D721Med (cell line): Measurements from ENCODE around the gene PAX8.

Experiments used
- DNase-seq: peaks from one replicate; pipeline ENCODE4 v3.0.0; 2011; ENCODE audit warnings: low spot score; ENCODE audit not compliant: insufficient read length
- FAIRE-seq: peaks from 2 replicates; lab custom pipeline; 2011; peaks lifted over from hg19 to GRCh38; lab: Jason Lieb, UNC
- CTCF ChIP-seq: IDR thresholded peaks from 2 replicates; pipeline ENCODE4 v1.5.1; 2012; ENCODE audit warnings: mild to moderate bottlenecking, control low read depth; ENCODE audit not compliant: insufficient read depth; ENCODE audit errors: missing control alignments

PAX8 gene

GRCh38 chr2:113174376-113174750 is 104.4 kb downstream of the PAX8 start:
- FAIRE-seq = no peak
- no peak for DNase-seq
- TF ChIP-seq CTCF = no peak

GRCh38 chr2:113173542-113174375 is 105.0 kb downstream of the PAX8 start, which contains the start of gene PSD4:
Gene PSD4, plus strand, starts transcription at chr2:113173971. Its CDS starts 8,486 bp downstream, at chr2:113182457.
- FAIRE-seq (no peak), DNase-seq (no peak)
- TF ChIP-seq CTCF = no peak

DNA sequence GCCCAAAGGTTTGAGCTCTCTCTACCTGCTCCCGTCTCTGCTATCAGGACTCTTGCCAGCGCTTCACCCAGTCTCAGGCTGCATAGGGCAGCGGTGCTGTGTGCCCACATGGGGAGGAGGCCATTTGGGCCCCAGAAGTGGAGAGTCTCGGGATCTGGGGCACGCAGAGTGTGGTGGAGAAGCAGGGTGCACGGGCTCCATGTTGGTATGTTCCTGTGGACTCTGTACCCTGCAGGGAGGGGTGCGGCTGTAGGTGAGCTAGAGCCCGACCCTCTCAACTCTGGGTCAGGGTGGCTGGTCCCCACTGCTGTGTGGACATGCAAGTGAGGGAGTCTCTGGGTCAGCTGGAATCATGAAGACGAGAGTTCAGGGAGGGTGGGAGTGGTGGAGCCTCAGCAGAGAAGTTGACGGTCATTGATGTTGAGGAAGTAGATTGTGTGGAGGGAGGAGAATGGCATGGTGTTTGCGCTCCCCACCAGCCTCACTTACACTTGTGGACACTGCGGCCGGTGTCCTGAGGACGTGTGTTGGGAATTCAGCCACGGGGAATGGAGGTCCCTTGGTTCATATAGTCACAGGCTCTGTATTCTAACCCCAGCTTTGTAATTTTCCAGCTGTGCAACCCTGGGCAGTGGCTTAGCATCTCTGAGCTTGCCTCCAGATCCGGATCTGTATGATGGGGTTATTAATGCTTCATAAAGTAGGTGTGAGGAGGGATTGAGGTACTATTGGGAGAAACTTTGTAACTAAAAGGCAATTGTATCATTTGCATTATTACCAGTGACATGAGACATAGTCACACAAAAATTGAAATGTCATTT is 105.8 kb downstream of the PAX8 start:
- no peak for TF ChIP-seq CTCF
- no peak for FAIRE-seq
- DNase-seq = no peak

DNA sequence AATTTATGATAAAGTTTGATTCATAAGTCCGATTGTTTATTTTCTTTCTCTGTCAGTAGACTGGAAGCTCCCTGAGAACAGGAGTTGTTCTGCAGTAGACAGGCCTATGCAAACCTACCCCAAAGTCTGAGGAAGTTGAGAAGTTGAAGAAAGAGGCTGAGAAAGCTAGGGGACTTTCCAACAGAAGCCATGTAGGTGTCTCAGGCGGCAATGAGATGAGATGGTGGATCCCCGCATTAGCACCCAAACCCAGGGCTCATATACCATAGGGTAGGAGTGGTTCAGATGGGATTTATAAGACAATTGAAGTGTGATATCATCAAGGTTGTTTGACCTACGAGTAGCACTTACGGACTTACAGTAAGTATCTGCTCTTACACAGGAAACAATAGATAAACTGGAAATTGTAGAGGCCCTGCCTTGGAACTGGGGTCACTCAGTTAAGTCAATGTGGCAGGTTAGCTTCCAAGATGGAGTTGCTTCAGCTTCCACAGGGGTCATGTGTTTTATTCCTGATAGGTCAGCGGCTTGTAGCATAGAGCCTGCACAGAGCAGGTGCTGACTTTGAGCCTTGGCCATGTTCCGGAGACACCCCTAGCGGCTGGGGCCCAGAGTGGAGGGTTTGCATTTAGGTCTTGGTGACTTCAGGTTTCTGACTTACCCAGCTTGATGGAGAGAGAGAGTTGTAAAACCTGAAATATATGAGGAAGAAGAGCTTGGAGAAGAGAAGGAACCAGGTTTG is 107.2 kb downstream of the PAX8 start:
- TF ChIP-seq CTCF = no peak
- FAIRE-seq (no peak), DNase-seq (no peak)

- FAIRE-seq = no peak
- no peak for TF ChIP-seq CTCF
- no peak for DNase-seq
These were observed 109.1 kb downstream of the PAX8 start for GRCh38 chr2:113169586-113169985.

GRCh38 chr2:113169002-113169530 is 109.7 kb downstream of the PAX8 start:
- no peak for DNase-seq

More at GRCh38 chr2:113169002-113169530, 109.7 kb downstream of the PAX8 start:
- no peak for FAIRE-seq
- no peak for TF ChIP-seq CTCF
